Measurements from ENCODE around the gene UNC80.

UNC80 gene

DNA sequence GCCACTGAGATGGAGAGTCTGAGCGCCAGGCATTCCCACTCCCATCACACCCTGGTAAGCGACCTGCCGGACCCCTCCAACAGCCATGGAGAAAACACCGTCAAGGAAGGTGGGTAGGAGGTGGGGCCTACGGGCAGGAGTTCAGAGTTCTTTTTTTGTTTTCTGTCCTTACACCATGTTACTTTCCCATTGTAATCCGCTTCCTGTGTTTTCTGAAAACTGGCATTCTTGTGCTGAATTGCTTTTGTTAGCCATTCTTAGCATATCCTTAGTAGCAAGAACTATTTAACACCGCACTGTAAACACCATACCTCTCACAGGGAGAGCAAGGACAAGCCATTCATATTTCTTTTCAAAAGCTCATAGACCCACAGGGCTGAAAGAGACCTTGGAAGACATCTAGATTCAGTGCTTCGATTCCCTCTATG lies 46.2 kb downstream of the UNC80 start:
- no peak for DNase-seq

DNA sequence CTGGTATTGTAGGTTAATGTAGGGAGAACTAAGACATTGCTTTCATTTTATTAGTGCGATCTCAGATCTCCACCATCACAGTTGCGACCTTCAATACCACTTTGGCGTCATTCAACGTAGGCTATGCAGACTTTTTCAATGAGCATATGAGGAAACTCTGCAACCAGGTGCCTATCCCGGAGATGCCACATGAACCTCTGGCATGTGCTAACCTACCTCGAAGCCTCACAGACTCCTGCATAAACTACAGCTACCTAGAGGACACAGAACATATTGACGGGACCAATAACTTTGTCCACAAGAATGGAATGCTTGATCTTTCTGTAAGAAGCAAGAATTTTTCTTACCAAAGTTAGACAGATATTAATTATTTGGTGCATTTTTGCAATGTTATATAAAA lies 47.3 kb downstream of the UNC80 start:
- DNase-seq = no peak

DNA sequence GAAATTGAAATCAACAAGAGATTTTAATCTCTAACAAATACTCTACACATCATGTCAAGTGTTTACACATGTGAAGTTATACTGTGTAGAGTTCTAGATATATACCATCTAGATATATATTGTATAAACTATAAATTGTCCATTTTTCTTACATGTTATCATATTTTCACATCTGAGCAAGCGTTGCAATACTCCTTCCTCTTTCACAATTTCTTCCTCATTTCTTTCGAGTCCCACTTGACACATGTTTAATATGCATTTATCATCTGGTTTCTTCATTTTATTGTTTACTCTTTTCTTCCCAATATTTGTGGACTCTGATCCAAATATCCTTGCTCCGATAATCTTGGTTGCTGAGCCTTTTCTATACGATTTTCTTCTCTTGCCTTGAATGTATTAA lies 50.2 kb downstream of the UNC80 start:
- DNase-seq = no peak

DNA sequence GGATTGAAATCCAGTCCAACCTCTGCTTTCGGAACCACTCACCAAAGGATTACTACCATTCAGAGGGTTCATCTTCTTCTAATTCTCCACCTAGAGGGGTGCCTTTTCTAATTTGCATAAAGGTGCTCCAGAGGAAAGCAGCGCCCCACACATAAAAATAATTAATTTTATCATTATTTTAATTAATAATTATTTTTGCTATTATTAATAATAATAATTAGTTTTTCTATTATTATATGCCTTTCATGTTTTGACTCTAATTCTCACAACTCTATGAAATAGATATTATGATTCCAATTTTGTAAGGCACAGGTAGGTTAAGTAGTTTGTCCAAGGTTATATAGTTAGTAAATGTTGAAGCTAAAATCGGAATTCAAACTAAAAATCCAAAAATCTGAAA lies 51.9 kb downstream of the UNC80 start:
- no peak for DNase-seq

DNA sequence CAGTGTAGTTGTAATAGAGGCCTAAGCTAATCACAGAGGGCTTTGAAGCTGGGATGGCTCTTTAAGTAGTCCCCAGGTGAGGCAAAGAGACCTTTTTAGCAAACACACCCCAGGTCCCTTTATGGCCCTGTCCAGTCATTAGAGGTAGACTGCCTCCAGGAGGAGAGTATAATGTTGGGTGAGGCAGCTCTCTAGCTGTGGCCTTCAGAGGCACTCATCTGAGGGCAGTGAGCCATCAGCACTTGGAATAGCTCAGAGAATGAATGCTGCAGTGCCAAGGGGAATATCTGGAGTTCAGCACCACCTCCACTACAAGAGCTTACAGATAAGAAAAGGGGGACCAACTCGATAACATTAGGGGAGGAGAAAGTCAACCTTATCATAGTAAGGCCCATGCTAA lies 52.8 kb downstream of the UNC80 start:
- no peak for DNase-seq

DNA sequence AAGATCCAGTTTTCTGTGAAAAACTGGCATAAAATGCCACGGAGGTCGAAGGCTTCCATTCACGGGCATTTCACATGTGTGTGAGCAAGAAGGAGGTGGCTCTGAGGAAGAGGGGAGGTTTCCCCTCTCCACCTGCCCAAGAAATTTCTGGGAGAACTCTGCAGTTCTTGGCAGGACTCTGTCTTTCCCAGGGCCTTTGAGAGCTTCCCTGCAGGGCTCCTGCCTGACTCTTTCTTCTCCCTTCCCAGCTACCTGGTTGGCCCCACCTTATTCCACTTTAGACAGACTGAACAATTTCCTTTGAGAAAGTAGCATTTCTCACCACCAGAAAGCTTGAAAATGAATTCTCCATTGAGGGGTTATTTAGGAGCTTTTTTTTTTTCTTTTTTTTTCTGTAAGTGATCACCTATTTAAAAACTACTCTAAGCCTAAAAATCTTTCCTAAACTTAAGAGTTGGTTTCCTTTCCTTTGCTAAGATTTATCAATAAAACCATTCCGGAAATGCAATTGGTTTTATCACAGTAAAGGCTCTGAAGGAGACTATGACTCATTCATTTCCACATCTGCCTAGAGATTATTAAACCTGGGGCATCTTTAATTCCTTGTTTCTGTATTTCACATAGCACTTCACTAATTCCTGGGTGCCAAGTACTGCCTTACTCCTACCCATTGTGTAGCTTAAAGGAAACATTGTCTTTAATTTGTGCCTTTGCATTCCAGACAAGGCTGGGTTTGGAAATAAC lies 59.3 kb downstream of the UNC80 start:
- no peak for DNase-seq

DNA sequence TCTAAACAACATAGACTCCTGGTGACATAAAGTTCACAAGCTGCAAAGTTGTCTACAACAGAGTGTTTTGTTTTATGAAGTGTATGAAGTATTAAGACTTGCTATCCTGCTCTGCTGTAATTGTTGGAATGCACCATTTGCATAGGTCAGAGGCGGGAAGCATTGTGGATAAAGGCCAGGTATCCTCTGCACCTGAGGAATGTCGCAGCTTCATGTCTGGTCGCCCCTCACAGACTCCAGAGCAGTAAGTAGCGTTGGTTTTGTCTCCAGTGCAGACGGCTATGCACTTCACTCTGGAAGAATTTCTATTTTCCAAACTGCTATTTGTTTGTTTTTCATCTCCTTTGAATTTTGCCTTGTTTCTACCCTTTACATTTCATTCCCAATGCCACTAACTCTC lies 63.1 kb downstream of the UNC80 start:
- DNase-seq = no peak

DNA sequence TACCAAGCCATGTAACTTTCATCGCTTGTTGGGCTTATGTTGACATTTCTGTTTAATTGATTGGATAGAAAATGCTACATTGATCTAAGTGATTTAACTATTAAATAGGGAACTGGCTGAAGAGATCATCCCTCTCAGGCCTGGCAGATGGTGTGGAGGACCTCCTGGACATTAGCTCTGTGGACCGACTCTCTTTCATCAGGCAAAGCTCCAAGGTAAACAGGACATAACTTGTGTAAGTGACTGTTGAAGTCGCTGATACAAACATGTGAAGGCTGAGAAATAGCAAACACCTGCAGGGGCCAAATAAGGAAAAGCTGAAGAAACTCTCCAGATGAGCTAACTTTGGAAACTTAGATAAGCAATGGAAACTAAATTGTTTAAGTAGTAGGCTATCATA lies 68.8 kb downstream of the UNC80 start:
- no peak for DNase-seq

DNA sequence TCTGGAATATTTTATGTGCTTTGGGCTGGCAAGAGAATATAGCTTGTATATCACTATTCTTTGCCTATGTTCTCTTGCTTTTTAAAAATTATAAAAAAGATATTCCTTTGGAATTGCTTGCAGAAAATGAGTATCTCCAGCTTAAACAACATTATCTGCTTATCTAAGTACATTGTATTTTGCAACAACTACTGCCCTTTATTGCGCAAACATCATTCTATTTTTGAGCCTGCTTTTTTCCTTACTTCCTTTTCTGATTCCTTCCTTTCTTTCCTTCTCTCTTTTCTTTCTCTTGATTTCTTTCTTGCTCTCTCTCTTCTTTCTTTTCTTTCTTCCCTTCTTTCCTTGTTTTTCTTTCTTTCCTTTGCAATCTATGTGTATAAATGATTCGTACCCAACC lies 74.0 kb downstream of the UNC80 start:
- no peak for DNase-seq

DNA sequence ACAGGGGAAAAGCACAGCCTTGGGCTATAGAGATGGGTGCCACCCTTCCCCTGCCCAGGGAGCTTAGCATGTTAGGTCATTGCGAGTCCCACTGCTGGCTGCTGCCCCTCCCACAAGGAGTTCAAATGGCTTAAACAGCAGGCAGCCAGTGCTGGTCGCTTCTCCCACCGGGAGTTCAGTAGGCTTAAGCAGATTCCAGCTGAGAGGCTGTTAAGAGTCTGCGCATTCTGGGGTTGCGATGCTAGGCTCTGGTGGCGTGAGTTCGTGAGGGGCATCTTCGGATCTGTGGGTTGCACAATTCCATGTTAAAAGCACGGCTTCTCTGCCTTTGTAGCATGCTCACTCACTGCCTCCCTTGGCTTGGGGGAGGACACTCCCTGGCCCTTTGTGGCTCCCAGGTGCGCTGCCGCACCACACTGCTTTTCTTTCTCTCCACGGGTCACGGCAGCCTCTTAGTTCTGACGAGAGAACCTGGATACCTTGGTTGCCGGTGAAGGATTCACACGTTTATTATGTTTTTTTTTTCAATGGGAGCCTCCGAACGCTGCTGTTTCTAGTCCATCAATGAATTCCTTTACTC lies 93.2 kb downstream of the UNC80 start:
- DNase-seq = no peak

DNA sequence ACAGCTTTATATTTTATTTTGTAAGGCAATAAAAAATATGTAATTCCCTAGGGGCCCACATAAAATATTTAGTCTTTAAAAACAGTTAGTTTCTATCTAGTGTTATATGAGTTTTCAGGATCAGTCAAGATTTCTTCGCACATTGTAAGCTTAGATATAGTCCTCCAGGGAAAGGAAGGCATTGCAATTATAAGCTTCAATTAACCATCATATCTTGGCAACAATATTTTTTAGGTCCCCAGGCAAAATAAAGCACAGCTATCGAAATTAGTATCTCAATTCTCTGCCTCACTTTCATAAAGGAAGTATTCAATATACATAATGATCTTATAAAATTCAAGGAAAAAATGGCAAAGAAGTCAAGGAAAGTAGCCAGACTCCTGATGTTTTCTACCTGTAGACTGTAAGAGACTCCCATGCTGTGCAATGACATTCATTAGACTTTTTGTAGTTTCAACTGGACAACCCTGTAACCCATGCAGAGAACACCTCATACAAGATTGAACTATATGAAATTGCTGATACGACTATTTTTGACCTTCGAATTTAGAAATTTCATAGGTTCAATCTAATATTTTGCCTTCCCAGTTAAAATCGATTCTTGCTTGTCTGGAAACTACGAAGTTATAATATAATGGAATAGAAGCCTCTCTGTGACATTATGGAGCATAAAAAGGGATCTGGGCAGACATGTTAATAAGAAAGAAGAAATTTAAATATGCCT lies 96.8 kb downstream of the UNC80 start:
- no peak for DNase-seq

DNA sequence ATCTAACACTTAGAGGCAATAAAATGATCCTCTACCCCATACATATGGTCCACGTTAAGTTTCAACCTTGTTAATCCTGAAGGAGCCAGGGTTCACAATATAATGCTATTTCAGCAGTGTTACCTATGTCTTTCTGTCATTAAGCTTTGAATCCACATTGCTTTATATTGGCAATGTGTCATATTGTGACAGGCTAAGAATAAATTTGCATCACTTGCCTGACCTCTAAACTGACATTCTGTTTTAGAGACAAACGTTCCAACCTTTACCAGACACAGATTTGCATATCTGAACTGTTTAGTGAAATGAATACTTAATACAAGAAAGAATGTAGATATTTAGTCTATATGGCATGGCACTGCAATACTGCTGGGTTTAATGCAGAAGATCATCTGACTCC lies 98.4 kb downstream of the UNC80 start:
- DNase-seq = no peak

DNA sequence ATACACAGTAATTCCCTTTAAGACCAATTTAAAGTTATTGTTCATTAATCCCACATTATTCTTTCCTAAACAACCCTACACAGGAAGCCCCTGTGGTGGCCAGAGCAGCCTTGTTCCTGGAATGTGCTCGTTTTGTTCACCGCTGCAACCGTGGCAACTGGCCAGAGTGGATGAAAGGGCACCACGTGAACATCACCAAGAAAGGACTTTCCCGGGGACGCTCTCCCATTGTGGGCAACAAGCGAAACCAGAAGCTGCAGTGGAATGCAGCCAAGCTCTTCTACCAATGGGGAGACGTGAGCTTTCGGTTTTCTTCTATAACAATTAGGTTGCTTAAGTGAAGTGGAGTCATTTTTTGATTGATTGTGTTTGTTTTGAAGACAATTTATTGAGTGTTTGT lies 101.0 kb downstream of the UNC80 start:
- DNase-seq = no peak

DNA sequence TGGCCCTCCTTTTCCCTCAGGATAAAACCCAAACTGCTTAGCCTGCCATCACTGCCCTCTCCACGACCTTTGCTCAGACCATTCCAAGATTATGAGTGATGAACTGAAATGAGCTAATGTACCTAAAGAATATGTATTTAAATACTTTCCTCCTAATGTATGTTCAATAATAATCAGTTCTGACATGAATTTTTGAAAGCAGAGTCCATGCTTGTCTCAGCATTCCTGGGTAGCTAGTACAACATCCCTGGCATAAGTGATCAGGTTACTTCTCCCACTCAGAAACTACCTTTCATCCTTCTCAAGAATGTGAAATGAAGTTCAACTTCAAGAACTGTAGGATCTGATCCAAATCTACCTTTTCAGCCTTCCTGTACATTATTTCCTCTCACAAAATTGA lies 103.6 kb downstream of the UNC80 start:
- DNase-seq = no peak

DNA sequence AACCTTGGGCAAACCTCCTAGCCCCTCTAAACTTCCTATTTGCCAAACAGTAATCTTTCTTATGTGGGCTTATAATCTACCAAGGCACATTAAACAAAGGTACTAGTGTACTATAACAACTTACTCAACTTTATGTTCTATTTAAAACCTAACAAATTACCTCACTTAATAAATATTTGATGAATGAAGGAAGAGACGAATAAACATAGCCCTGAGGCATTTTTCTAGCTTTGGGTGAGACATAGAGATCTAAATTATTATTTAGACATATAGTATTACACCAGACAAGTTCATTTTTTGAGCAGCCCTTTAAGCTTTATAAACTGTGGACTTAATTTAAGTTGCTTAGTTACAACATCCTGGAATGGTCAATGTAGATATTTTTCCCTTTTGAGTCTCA lies 104.6 kb downstream of the UNC80 start:
- DNase-seq = no peak

DNA sequence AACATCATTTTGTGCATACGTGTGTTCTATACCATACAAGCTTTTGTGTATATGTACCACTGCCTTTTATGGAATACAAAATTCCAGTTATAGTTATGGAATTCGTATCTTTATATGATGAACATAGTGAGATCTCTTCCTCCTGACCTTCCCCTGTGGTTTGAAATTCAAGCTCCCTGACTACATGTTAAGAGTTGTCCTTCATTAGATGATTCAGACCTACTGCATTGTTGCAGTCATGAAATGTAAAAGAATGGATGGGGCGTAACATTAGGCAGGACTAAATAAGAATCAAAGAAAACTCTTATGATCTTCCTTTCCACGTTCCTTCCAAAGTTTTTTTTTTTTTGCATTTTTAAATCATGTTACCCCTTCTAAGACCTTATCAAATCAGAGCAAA lies 107.1 kb downstream of the UNC80 start:
- DNase-seq = no peak

DNA sequence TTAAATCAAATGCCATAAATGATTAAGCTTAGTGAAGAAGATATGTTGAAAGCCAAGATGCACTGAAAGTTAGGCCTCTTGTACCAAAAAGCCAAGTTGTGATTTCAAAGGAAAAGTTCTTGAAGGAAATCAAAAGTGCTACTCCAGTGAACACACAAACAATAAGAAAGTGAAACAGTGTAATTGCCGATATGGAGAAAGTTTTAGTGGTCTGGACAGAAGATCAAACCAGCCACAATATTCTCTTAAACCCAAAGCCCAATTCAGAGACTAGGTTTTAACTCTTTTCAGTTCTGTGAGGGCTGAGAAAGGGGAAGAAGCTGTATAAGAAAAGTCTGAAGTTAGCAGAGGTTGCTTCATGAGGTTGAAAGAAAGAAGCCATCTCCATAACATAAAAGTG lies 129.0 kb downstream of the UNC80 start:
- no peak for DNase-seq

DNA sequence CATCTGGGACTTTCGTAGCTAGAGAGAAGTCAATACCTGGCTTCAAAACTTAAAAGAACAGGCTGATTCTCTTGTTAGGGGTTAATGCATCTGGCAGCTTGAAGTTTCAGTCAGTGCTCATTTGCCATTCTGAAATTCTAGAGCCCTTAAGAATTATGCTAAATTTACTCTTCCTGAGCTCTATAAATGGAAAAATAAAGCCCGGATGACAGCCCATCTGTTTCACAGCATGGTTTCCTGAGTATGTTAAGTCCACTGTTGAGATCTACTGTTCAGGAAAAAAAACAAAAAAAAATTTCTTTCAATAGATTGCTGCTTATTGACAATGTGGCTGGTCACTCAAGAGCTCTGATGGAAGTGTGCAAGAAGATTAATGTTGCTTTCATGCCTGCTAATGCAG lies 129.5 kb downstream of the UNC80 start:
- DNase-seq = no peak

DNA sequence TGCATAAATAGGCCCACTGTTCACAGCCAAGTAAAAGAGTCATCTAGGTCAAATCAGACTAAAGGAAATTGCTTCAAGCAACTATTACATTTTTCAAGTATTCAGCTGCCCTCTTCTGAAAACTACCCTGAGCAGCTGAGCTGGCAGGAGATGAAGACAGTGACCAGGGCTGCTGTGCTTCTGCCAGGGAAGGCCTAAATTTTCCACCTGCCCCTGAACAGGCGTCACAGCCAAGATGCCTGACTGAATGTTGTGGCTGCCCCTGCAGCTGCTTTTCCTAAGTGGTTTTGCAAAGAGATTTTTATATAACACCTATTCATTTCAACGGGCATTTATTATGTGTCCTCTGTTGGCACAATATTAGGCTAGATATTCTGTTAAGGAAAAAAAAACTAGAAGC lies 134.1 kb downstream of the UNC80 start:
- no peak for DNase-seq

DNA sequence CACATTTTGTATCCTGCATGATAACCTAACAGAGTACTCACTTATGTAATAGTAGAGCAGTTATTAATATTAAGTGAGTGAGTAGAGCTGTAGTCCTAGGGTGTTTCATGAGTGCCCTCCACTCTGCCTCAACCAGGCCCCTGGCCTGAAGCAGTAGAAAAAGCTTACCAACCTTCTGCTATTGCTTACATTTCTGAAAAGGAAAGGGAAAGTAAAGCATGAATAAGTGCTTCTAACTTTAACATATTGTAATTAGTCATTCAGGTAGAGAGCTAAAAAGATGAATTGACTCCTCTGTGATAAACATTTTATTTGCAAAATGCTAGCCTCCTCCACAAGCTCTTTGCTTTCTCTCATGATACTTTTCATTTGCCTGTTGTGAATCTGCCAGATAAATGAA lies 136.1 kb downstream of the UNC80 start:
- no peak for DNase-seq

DNA sequence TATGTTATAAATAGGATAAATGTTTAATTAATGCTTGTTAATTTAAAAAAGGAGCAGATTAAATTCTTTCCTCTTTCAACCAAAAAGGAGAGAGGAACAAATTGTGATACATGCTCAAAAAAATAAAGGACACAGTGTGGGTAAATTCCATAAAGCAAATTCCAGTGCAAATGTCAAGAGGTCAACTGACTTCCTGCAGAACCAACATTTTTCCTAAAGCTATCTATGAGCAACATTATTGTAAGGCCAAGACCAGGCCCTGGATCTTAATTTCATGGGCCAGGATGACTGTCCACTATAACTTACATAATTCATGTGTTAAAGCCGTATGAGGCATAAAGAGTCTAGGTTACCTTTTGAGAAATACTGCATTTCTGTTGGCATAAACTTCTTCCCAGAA lies 136.9 kb downstream of the UNC80 start:
- DNase-seq = no peak

DNA sequence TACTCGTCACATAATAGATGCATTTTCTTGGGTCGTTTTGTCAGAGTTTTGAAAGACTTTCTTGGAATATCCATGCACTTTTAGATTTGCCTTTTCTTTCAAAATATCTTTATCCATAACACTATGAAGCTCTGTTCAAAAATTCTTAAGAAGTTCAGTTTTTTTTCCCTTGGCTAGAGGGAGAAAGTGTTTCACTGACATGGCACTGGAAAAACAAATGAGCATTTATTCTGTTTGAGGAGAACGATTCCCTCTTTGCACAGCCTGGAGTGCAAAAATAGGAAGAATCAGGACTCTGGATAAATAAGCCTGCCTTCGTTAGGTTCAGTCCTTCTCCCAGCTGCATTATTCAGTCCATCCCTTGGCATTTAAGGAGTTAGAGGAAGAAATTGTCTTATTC lies 139.9 kb downstream of the UNC80 start:
- DNase-seq = no peak

DNA sequence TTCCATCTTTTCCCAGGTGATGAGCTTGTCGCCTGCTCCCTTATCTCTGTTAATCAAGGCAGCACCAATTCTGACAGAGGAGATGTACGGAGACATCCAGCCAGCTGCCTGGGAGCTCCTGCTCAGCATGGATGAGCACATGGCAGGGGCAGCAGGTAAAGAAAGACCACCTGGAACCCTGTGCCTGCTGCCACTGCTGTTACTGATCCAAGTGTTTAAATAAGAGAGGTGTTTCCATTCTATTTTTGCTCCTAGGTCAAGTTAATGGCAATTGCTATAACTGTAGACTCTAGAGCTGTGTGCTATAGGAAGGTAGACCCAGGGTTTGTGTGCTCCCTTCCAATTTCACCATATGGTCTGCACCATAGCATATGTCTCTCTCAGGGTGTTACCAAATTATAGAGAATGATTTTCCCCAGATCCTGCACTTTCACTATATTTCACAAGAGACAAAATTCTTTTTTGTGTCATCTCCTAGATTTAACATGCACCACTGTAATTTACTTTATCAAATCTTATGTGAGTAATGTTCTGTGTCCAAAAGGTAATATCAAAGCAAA lies 142.2 kb downstream of the UNC80 start:
- DNase-seq = no peak

DNA sequence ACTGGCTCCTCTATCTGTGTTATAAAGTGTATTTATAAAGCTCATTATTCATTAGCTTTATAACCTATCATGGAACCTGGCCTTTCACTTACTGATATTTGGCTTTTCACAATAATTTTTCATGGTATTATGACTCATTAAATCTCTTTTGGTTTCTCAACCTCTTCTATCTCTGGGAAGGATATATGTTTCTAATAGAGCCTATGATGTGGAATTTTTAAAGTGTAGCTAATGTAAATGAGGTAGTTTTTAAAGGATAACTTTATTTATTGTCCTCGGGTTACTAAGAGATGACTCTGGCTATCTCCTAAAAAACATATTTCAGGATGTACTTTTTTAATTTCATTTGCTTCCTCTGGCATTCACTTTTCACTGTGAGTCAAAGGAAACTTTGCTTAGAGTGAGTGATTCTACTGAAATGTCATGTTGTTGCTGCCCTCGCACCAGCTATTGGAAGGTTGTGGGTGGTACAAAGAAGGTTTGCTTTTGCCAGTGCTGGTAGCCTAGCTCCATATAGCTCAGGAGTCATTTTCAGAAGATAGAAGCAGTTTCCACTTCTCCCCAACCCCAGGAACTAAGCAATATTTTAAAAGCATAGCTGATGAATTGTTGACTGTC lies 145.6 kb downstream of the UNC80 start:
- no peak for DNase-seq
